ENCODE results near the gene LNP1.
"Not testable (repeated sequence)": the region's sequence is repeated elsewhere in the genome, so short reads cannot be mapped to it uniquely, and the experiment has no call there.

- TF ChIP-seq, protein P1, sequence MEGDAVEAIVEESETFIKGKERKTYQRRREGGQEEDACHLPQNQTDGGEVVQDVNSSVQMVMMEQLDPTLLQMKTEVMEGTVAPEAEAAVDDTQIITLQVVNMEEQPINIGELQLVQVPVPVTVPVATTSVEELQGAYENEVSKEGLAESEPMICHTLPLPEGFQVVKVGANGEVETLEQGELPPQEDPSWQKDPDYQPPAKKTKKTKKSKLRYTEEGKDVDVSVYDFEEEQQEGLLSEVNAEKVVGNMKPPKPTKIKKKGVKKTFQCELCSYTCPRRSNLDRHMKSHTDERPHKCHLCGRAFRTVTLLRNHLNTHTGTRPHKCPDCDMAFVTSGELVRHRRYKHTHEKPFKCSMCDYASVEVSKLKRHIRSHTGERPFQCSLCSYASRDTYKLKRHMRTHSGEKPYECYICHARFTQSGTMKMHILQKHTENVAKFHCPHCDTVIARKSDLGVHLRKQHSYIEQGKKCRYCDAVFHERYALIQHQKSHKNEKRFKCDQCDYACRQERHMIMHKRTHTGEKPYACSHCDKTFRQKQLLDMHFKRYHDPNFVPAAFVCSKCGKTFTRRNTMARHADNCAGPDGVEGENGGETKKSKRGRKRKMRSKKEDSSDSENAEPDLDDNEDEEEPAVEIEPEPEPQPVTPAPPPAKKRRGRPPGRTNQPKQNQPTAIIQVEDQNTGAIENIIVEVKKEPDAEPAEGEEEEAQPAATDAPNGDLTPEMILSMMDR (IDR thresholded peaks at IDR 0.05; ENCODE audit: low read depth, low read length) = not testable (repeated sequence)
- not testable (repeated sequence) for TF ChIP-seq EZH2phosphoT487 (IDR thresholded peaks at IDR 0.05; ENCODE audit: low read depth)
Observed at GRCh38 chr3:100351770-100352169, 49.6 kb upstream of the LNP1 start.
